ENCODE data around the gene DYNC1H1.

Gene DYNC1H1

GRCh38 chr14:102019006-102019540 lies 54.7 kb downstream of the DYNC1H1 start:
- peaks cover 3% of the 10 kb centered on the region for H3K4me1 ChIP-seq (ENCODE audit: control insufficient read depth, insufficient read depth, low read length, poor library complexity, severe bottlenecking)
- peaks cover 96% of the 10 kb centered on the region for H3K36me3 ChIP-seq (ENCODE audit: control insufficient read depth, insufficient read depth, low read length)
- WGBS, 2 experiments (ENCODE audit: insufficient coverage in 2 of 2), result 95 to 98% methylated on average over 5 to 6 of the region's 9 CpGs
- H3K27ac ChIP-seq (ENCODE audit: low read depth, low read length, severe bottlenecking), result no peak overlapping the region
- no peaks in the 10 kb centered on the region for H3K9me3 ChIP-seq (ENCODE audit: control insufficient read depth, low read length)
- no peak overlapping the region for H3K4me3 ChIP-seq (ENCODE audit: extremely low read depth, insufficient read depth, low read length, poor library complexity, severe bottlenecking)

DNA sequence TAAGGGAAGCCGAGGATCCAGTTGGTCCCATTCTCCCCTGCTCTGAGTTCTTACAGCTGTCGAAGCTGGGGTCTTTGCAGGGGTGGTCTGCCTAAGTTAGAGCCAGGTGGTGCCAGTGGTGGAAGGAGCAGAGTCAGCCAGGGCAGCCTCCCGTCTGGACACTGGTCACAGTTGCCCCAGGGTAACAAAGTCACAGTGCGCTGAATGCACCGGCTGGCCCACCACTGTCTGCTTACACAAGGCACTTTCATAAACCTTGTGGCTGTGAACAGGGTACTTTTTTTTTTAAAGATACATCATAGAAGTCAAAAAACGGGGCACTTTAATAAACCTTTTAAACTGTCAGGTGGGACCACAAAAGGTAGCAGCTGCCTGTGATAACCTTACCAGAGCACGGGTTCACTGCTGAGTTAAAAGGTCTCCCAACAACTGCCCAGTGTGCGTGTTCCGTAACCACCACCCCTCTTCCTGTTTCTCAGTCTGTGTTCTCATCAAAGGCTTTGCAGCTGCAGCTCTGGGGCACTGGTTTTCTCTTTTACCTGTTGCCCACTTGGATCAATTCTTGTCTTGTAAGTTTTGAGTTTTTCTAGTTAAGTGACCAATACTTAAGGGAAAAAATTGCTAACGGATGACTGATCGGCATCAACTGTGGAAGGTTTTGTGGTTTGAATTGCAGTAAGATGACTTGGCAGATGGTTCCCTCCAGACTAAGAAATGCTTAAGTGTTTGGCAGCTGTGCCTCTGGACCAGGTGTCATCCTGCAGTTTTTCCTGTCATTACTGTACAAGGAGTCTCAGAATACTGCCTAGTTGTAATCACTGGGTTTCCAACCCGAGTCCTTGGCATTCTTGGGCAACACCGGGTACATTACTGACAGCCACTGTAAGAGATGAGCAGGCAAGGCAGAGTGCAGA lies 55.9 kb downstream of the DYNC1H1 start:
- peaks cover 3% of the 10 kb centered on the region for H3K4me1 ChIP-seq (ENCODE audit: control insufficient read depth, insufficient read depth, low read length, poor library complexity, severe bottlenecking)
- no peak overlapping the region for H3K4me3 ChIP-seq (ENCODE audit: extremely low read depth, insufficient read depth, low read length, poor library complexity, severe bottlenecking)
- peaks cover 95% of the 10 kb centered on the region for H3K36me3 ChIP-seq (ENCODE audit: control insufficient read depth, insufficient read depth, low read length)
- no peaks in the 10 kb centered on the region for H3K9me3 ChIP-seq (ENCODE audit: control insufficient read depth, low read length)
- no peak overlapping the region for H3K27ac ChIP-seq (ENCODE audit: low read depth, low read length, severe bottlenecking)
- 95 to 98% methylated on average over 10 to 11 of the region's 13 CpGs for WGBS, 2 experiments (ENCODE audit: insufficient coverage in 2 of 2)

DNA sequence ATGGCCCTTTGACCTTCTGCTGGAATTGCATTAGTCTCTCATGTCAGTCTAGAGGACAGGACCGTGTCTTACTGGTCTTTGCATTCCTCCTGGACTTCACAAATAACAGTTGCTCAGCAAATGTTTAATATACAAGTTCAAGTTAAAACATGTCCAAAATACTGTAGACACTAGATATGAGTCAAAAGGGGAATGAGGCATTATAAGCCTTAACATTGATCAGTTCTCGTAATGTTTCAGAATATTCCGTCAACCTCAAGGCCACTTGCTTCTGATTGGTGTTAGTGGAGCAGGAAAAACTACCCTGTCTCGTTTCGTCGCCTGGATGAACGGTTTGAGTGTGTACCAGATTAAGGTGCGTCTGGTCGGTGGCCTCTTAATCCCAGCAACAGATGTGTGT lies 62.6 kb downstream of the DYNC1H1 start:
- no peaks in the 10 kb centered on the region for H3K9me3 ChIP-seq (ENCODE audit: control insufficient read depth, low read length)
- peaks cover 3% of the 10 kb centered on the region for H3K4me1 ChIP-seq (ENCODE audit: control insufficient read depth, insufficient read depth, low read length, poor library complexity, severe bottlenecking)
- WGBS, 2 experiments (ENCODE audit: insufficient coverage in 2 of 2), result 96 to 98% methylated on average over 9 of the region's 9 CpGs
- no peak overlapping the region for H3K4me3 ChIP-seq (ENCODE audit: extremely low read depth, insufficient read depth, low read length, poor library complexity, severe bottlenecking)
- peaks cover 97% of the 10 kb centered on the region for H3K36me3 ChIP-seq (ENCODE audit: control insufficient read depth, insufficient read depth, low read length)
- no peak overlapping the region for H3K27ac ChIP-seq (ENCODE audit: low read depth, low read length, severe bottlenecking)

DNA sequence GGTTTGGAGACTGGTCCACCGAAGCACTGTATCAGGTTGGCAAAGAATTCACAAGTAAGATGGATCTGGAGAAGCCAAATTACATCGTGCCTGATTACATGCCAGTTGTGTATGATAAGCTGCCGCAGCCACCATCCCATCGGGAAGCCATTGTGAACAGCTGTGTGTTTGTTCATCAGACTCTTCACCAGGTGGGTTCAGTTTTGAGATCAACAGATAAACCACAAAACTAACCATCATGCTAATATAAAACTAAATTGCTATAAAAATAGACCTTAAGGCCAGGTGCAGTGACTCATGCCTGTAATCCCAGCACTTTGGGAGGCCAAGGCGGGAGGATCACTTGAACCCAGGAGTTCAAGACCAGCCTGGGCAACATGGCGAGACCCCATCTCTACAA lies 63.6 kb downstream of the DYNC1H1 start:
- WGBS, 2 experiments (ENCODE audit: insufficient coverage in 2 of 2), result 93 to 100% methylated on average over 4 to 5 of the region's 6 CpGs
- Histone ChIP-seq H3K4me1 (ENCODE audit: control insufficient read depth, insufficient read depth, low read length, poor library complexity, severe bottlenecking) (peaks cover 3% of the 10 kb centered on the region), H3K36me3 (ENCODE audit: control insufficient read depth, insufficient read depth, low read length) (peaks cover 97% of the 10 kb centered on the region), H3K27ac (ENCODE audit: low read depth, low read length, severe bottlenecking) (no peak overlapping the region), H3K9me3 (ENCODE audit: control insufficient read depth, low read length) (no peaks in the 10 kb centered on the region), H3K4me3 (ENCODE audit: extremely low read depth, insufficient read depth, low read length, poor library complexity, severe bottlenecking) (no peak overlapping the region)

DNA sequence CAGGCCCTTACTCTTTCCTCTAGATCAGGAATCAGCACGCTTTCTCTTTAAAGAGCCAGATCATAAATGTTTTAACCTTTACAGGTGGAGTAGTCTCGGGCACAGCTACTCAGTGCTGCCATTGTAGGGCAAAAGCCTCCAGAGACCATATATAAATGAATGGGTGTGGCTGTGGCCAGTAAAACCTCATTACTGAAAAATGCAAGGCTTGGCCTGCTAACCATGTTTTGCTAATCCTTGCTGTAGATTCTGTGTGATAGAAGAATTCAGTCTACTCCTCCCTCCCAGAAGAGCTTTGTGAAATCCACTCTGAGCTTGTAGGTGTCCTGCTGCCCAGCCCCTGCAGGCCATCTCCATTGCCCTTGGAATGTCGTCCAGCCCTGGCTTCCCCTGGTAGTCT lies 64.4 kb downstream of the DYNC1H1 start:
- H3K36me3 ChIP-seq (ENCODE audit: control insufficient read depth, insufficient read depth, low read length), result peaks cover 97% of the 10 kb centered on the region
- H3K9me3 ChIP-seq (ENCODE audit: control insufficient read depth, low read length), result no peaks in the 10 kb centered on the region
- H3K27ac ChIP-seq (ENCODE audit: low read depth, low read length, severe bottlenecking), result no peak overlapping the region
- peaks cover 3% of the 10 kb centered on the region for H3K4me1 ChIP-seq (ENCODE audit: control insufficient read depth, insufficient read depth, low read length, poor library complexity, severe bottlenecking)
- no peak overlapping the region for H3K4me3 ChIP-seq (ENCODE audit: extremely low read depth, insufficient read depth, low read length, poor library complexity, severe bottlenecking)
- 90 to 100% methylated on average over 1 to 3 of the region's 3 CpGs for WGBS, 2 experiments (ENCODE audit: insufficient coverage in 2 of 2)

GRCh38 chr14:102029956-102030355 lies 65.6 kb downstream of the DYNC1H1 start:
- Histone ChIP-seq H3K4me1 (ENCODE audit: control insufficient read depth, insufficient read depth, low read length, poor library complexity, severe bottlenecking) (peaks cover 3% of the 10 kb centered on the region), H3K9me3 (ENCODE audit: control insufficient read depth, low read length) (no peaks in the 10 kb centered on the region), H3K4me3 (ENCODE audit: extremely low read depth, insufficient read depth, low read length, poor library complexity, severe bottlenecking) (no peak overlapping the region), H3K36me3 (ENCODE audit: control insufficient read depth, insufficient read depth, low read length) (peaks cover 96% of the 10 kb centered on the region), H3K27ac (ENCODE audit: low read depth, low read length, severe bottlenecking) (no peak overlapping the region)
- 62 to 86% methylated on average over 2 of the region's 2 CpGs for WGBS, 2 experiments (ENCODE audit: insufficient coverage in 2 of 2)

- H3K4me3 ChIP-seq (ENCODE audit: extremely low read depth, insufficient read depth, low read length, poor library complexity, severe bottlenecking), result no peak overlapping the region
- peaks cover 3% of the 10 kb centered on the region for H3K4me1 ChIP-seq (ENCODE audit: control insufficient read depth, insufficient read depth, low read length, poor library complexity, severe bottlenecking)
- 93 to 94% methylated on average over 12 to 13 of the region's 13 CpGs for WGBS, 2 experiments (ENCODE audit: insufficient coverage in 2 of 2)
Measured at GRCh38 chr14:102033241-102033640, 68.9 kb downstream of the DYNC1H1 start.

GRCh38 chr14:102034301-102034700 lies 69.9 kb downstream of the DYNC1H1 start:
- peaks cover 97% of the 10 kb centered on the region for H3K36me3 ChIP-seq (ENCODE audit: control insufficient read depth, insufficient read depth, low read length)
- H3K27ac ChIP-seq (ENCODE audit: low read depth, low read length, severe bottlenecking), result no peak overlapping the region
- H3K4me1 ChIP-seq (ENCODE audit: control insufficient read depth, insufficient read depth, low read length, poor library complexity, severe bottlenecking), result no peaks in the 10 kb centered on the region
- no peaks in the 10 kb centered on the region for H3K9me3 ChIP-seq (ENCODE audit: control insufficient read depth, low read length)
- WGBS, 2 experiments (ENCODE audit: insufficient coverage in 2 of 2), result 94 to 98% methylated on average over 9 to 11 of the region's 11 CpGs
- H3K4me3 ChIP-seq (ENCODE audit: extremely low read depth, insufficient read depth, low read length, poor library complexity, severe bottlenecking), result no peak overlapping the region

More at GRCh38 chr14:102033241-102033640, 68.9 kb downstream of the DYNC1H1 start:
- Histone ChIP-seq H3K36me3 (ENCODE audit: control insufficient read depth, insufficient read depth, low read length) (peaks cover 97% of the 10 kb centered on the region), H3K9me3 (ENCODE audit: control insufficient read depth, low read length) (no peaks in the 10 kb centered on the region), H3K27ac (ENCODE audit: low read depth, low read length, severe bottlenecking) (no peak overlapping the region)

- no peaks in the 10 kb centered on the region for H3K4me1 ChIP-seq (ENCODE audit: control insufficient read depth, insufficient read depth, low read length, poor library complexity, severe bottlenecking)
- H3K9me3 ChIP-seq (ENCODE audit: control insufficient read depth, low read length), result no peaks in the 10 kb centered on the region
- no peak overlapping the region for H3K4me3 ChIP-seq (ENCODE audit: extremely low read depth, insufficient read depth, low read length, poor library complexity, severe bottlenecking)
- 95 to 98% methylated on average over 8 of the region's 9 CpGs for WGBS, 2 experiments (ENCODE audit: insufficient coverage in 2 of 2)
- no peak overlapping the region for H3K27ac ChIP-seq (ENCODE audit: low read depth, low read length, severe bottlenecking)
- H3K36me3 ChIP-seq (ENCODE audit: control insufficient read depth, insufficient read depth, low read length), result peaks cover 97% of the 10 kb centered on the region
Measured at GRCh38 chr14:102035914-102036313, 71.5 kb downstream of the DYNC1H1 start.

- Histone ChIP-seq H3K4me3 (ENCODE audit: extremely low read depth, insufficient read depth, low read length, poor library complexity, severe bottlenecking) (no peak overlapping the region), H3K36me3 (ENCODE audit: control insufficient read depth, insufficient read depth, low read length) (peaks cover 98% of the 10 kb centered on the region), H3K27ac (ENCODE audit: low read depth, low read length, severe bottlenecking) (no peak overlapping the region), H3K9me3 (ENCODE audit: control insufficient read depth, low read length) (no peaks in the 10 kb centered on the region), H3K4me1 (ENCODE audit: control insufficient read depth, insufficient read depth, low read length, poor library complexity, severe bottlenecking) (no peaks in the 10 kb centered on the region)
- WGBS, 2 experiments (ENCODE audit: insufficient coverage in 2 of 2), result 100% methylated on average over 1 of the region's 1 CpG
Measured at GRCh38 chr14:102037686-102038085, 73.3 kb downstream of the DYNC1H1 start.

DNA sequence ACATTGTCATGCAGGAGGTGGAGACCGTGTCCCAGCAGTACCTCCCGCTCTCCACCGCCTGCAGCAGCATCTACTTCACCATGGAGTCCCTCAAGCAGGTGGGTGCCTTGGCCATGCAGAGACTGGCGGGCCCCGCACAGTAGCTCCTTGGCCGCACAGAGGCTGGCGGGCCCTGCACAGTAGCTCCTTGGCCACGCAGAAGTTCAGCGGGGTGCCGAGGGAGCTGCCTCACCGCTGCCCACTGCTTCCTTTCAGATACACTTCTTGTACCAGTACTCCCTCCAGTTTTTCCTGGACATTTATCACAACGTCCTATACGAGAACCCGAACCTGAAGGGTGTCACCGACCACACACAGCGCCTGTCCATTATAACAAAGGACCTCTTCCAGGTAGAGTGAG lies 74.8 kb downstream of the DYNC1H1 start:
- 96% methylated on average over 16 of the region's 16 CpGs for WGBS, 2 experiments (ENCODE audit: insufficient coverage in 2 of 2)

More for the DNA sequence above, 74.8 kb downstream of the DYNC1H1 start:
- Histone ChIP-seq H3K27ac (ENCODE audit: low read depth, low read length, severe bottlenecking) (no peak overlapping the region), H3K36me3 (ENCODE audit: control insufficient read depth, insufficient read depth, low read length) (peaks cover 98% of the 10 kb centered on the region), H3K4me3 (ENCODE audit: extremely low read depth, insufficient read depth, low read length, poor library complexity, severe bottlenecking) (no peak overlapping the region), H3K4me1 (ENCODE audit: control insufficient read depth, insufficient read depth, low read length, poor library complexity, severe bottlenecking) (no peaks in the 10 kb centered on the region), H3K9me3 (ENCODE audit: control insufficient read depth, low read length) (no peaks in the 10 kb centered on the region)
